Muscle of arm (tissue), 12 donors: ENCODE data around the gene WFS1. TPM values are rescaled to one million over a fixed set of nuclear protein-coding genes. Genes with fewer than 3 reads are reported as not detected.

ENCODE experiments used
- DNase-seq: peaks from one replicate; pipeline ENCODE4 v3.0.0-alpha.2; 2013
- polyA plus RNA-seq, 12 donors: library from polyadenylated mRNA; unstranded; fragments of 120-200 nt; gene quantifications; one replicate each; pipeline ENCODE4 v1.2.1, GENCODE V29; 2013; ENCODE audit not compliant: insufficient read length in 12 of 12

The WFS1 gene
- polyA plus RNA-seq, 12 donors: 15.4 to 31.7 (median 19.8) TPM; not detected in 1

GRCh38 chr4:6257247-6258025 lies 12.2 kb upstream of the WFS1 start:
- no peak for DNase-seq

DNA sequence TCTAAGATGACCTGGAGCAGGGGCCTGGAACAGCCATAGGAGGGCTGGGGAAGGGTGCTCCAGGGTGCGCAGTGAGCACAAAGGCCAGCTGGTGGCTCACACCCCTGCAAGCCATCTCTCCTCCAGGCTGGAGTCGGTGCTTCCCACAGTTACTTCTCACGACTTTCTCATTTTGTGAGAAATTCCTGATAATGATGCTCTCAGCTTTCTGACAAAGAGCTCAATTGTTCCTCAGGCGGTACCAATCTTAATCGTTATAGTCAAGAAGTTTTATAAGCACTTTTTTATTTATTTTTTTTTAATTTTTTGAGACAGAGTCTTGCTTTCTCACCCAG lies 11.7 kb upstream of the WFS1 start:
- DNase-seq: no peak

DNA sequence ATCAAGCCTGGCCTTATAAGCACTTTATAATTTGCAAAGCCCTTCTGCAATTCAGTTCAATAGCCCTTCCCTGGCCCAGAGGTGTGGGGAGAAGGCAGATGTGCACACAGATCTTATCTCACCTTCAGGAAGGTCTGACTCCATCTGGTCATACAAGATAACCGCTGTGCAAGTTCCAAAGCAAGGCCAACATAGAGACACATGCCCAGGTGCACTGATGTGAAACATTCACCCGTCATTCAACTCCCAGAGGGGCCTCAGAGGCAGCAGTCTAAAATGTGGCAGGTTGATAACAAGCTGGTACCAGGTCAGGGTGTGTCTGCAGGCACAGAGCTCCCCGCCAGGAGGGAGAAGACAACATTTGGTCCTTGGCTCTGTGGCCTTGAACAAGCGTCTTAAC lies 10.9 kb upstream of the WFS1 start:
- DNase-seq: no peak

GRCh38 chr4:6259886-6260285 lies 9.8 kb upstream of the WFS1 start:
- no peak for DNase-seq

GRCh38 chr4:6262176-6262575 lies 7.5 kb upstream of the WFS1 start:
- no peak for DNase-seq

GRCh38 chr4:6262847-6263487 lies 6.7 kb upstream of the WFS1 start:
- no peak for DNase-seq

- DNase-seq: no peak
Measured at GRCh38 chr4:6263526-6264224, 6.0 kb upstream of the WFS1 start.

GRCh38 chr4:6264225-6264540 lies 5.5 kb upstream of the WFS1 start:
- DNase-seq: no peak

GRCh38 chr4:6265546-6265945 lies 4.1 kb upstream of the WFS1 start:
- DNase-seq: no peak

- no peak for DNase-seq
Measured at GRCh38 chr4:6267573-6267972, 2.1 kb upstream of the WFS1 start.

DNA sequence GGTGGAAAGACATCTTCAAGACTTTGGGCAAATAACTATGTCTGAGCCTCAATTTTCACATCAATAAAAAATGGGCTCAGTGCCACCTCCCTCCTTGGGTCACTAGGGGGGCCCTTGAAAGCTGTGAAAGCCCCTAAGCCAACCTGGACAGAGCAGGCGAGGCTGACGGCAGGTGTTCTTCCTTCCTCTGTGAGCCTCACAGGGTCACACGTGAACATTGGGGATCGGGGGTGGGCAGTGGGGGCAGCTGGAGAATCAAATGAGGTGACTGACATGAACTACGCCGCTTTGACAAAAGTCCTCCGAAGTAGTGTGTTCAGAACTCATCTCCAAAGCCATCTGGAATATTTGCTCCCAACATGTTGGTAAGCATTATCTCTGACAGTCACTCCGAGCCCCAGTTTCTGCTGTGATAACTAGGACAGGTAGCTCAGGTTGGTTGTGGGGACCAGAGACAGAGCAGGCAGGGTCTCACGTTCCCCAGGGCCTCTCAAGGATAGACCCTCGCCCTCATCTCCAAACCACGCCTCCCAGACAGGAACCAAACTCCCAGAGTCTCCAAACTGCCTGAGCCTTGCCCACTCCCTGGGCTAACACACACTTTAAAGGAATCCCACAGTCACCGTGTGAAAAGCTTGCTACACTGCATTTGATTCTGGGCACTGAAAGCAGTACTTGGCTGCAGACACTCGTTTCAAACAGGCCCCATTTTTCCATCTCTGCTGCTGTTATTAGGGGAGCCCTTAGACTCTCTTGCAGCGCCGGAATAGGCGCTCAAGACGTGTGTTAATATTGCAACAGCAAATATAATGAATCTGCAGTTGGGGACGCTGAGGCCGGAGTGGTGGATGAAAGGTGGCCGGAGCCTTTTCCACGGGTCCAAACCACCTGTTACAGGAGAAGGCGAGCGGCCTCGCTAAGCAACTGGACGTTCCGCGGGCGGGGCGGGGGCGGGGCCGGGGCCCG lies 717 bp upstream of the WFS1 start:
- DNase-seq: no peak

DNA sequence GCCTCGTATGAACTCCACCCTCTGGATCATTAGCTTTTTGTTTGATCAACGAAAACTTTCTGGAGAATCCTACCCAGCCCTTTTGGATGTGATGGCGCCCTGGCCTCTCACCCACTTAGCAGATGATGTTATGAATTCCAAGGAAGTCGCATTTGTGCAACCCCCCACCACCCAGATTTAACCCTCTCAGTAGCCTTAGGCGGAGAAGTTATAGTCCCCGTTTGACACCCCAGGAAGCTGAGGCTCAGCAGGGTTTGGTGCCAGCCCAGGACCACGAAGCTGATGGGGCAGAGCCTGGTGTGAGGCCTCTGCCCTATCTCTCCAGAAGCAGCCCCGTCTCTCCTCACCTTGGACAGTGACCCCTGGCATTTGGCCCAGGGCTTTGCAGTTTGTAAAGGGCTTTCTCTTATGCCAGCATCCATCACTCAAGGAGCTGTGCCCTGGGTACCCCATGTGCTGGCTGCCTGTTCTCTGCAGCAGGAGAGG lies 1.0 kb downstream of the WFS1 start:
- no peak for DNase-seq

DNA sequence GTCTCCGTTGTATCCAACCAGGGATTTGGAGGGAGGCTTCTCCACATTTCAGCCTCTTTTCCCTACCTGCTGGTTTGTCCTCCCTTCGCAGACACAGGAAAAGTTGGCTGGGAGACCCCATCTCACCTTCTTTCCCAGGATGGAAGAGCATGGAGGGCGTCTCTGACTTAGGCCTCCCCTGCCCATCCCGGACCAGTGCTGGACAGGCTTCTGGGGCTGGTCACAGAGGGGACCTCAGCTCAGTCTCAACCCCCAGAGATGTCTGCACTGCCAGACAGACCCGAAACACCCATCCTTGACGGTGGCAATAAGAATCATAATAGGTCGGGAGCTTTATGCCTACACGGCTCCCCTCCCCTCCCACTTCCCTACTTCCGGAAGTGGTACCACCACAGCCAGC lies 1.6 kb downstream of the WFS1 start:
- DNase-seq: no peak

DNA sequence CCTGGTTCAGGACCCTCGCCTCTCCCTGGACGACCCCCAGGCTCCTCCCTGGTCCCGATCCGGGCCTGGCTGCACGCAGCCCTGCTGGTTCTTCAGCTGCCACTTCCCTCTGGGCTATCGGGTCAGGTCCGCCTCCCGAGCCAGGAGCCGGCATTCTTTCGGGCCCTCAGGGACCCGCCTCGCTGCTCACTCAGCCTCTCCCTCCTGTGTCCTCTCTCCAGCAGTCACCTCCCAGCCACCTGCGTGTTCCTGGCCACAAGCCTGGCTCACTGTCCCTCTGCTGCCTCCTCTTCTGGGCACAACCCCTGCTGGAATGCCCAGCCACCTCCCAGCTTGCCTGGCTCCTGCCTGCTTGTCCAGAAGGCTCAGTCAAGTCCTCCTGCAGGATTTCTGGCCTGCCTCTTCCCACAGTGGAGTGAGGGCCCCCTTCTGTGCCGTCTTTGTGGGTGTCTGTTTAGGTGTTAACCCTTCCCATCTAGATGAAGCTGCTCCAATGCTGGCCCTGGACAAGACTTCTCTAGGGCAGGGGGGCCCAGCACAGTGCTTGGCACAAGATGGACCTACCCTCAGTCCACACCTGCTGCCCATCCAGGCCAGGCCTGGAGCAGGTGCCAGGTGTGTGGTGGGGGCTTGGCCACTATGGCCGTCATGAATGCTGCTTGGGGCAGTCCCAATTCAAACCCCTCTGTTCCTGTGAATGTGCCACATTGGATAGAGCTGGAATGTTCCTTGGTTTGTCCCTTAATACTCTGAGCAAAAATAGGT lies 2.2 kb downstream of the WFS1 start:
- no peak for DNase-seq

DNA sequence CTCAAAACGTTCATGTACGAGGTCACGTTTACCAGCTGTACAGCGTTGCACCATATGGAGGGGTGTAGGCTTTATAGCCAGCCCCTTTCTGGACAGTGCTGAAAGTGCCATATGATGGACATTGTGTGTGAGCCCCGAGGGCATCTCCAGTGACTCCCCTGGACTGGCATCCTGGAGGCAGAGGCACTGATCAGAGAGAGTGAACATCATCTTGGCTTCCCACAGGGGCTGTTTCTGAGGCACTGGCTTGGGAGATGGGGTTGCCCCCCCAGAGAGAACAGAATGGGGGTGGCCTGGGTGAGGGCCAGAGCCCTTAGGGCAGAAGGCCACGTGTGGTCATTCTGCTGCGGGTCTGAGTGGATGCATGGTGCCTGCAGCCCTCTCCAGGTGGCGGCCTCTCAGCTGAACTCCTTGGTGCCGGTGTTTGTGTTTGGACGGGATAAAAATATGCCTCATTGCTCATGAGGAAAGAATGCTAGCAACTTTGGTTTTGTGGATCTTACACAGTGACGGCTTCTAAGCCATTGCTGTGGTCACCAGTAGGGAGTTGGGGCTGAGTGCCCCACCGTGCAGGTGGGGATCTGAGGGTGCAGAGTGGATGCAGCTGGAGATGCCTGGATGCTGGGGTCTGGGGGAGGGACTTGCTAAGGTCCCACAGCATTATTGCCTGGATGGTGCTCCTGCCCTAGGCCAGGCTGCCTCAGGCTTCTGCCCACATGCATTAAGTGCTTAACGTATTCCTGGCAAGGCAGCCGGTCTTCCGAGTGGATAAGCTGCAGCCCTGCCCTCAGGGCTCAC lies 3.4 kb downstream of the WFS1 start:
- DNase-seq: no peak

DNA sequence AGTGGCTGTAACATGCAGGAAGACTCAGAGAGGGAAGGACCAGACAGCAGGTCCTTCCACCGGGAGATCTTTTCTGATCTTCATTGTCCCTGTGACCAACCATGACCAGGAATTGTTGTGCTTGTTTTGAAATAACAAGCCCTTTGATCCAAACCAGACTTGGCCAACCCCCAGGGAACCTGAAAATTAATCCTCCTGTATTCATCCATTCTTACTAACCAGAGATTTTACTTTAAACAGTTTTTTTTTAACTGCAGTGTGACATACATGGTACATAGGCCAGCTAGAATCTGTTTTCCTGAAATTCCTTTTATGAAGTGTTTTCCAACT lies 4.0 kb downstream of the WFS1 start:
- no peak for DNase-seq

- DNase-seq: no peak
Measured at GRCh38 chr4:6275351-6275750, 5.7 kb downstream of the WFS1 start.

DNA sequence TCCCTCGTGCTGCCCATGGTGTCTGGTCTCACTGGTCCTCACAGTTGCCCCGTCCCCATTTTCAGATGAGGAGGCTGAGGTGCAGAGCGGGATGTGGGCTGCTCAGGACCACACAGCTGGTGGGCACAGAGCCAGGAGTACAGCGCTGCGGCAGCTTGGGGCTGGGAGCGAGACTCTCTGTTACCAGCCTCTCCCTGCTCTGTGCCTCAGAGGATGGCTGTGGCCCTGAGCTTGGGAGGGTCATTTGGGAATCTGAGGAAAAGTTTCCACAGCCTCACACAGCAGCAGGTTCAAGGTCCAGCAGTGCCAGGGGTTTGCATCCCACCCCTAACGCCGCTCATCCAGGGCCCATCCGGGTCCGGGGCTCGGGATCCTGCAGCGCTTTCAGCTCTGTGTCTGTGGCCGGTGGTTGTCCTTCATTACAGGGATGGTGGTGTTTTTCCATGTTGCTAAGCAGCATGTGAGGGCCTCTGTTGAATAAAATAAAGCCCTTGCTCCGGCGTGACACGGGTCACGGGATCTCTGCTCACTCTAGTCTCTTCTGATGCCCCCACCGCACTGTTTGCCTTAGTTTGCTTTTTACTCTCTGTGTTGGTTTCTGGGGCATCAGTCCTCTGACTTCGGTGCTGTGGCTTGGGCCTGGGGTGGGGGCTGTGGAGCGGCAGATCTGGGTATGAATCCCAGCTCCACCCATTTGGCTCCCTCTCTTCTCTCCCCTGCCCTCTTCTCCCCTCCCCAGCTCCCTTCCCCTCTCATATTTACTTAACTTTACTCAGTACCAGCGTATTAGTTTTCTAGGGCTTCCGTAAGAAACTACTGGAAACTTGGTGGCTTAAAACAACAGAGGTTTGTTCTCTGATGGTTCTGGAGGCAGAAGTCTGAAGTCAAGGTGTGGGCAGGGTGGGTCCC lies 6.5 kb downstream of the WFS1 start:
- DNase-seq: no peak

- no peak for DNase-seq
Measured at GRCh38 chr4:6277139-6277802, 7.6 kb downstream of the WFS1 start.
